Suppressor macrophage (primary cell): Measurements from ENCODE around the gene FCRL4.
"Not testable (repeated sequence)": the region's sequence is repeated elsewhere in the genome, so short reads cannot be mapped to it uniquely, and the experiment has no call there.

Experiments used
- DNase-seq, 4 experiments: peaks; one replicate each; pipeline ENCODE4 v3.0.0-alpha.2; 2020 to 2022

FCRL4 gene

DNA sequence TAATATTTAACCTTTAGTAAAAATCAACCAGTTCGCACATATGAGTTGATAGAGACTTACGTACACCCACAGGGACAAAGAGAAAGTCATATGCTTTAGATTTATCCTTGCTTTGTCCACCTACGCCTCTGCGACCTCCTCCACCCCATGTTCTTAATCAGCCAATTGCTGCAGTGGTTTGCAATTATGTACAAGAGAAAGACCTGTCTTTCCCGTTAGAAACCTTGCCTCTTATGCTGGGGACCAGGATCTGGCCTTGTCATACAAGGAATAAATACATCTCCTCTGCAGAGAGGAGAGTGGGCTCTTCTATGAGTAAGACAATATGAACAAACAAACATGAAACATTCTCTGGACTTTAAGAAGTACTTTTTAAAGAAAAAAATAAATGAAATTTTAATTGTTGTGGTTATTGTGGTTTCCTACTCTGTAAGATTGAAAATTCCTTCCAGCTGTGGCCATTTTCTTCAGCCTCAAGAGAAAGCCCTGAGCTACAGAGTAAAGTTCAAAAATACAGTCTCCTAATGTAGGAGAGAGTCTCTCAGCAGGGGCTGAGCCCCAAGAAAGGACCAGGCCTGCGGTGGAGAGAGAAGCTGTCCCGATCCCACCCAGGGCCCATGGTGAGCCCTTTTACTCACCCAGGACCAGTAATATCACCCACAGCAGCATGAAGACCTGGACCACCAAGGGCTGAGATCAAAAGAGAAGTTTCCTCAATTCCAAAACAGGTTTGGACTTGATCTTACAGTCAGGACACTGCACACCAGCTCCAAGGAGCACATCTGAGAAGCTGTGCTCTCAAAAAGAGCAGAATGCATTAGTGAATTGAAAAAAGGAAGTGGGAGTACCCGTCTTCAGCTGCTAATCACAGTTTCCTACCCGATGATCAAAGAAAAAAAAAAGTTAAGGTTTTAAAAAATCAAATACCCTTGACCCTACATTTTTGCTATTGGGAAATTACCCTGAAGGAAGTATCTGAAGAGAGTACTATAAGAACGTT, 45.9 kb downstream of the FCRL4 start, which contains the start of gene FCRL5:
Gene FCRL5, minus strand, starts transcription at position 822 of the 1,000 bp plus-strand sequence. Its CDS starts 153 bp downstream, at position 669.
- DNase-seq = peak in 1 of 4 experiments; percentile 4

DNA sequence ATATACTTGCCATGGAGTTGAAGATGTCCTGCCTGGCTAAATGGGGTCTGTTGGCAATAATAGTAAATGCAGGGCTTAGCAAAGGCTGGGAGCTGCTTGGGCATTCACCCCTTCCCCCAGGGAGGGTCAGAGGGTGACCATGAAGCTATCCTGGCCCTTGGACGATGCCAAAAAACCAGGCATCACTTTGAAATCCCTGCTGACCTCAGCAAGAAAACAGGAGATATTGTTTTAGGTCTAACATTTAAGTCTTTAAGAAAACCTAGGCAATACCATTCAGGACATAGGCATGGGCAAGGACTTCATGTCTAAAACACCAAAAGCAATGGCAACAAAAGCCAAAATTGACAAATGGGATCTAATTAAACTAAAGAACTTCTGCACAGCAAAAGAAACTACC, 49.8 kb downstream of the FCRL4 start:
- DNase-seq = not testable (repeated sequence)

DNA sequence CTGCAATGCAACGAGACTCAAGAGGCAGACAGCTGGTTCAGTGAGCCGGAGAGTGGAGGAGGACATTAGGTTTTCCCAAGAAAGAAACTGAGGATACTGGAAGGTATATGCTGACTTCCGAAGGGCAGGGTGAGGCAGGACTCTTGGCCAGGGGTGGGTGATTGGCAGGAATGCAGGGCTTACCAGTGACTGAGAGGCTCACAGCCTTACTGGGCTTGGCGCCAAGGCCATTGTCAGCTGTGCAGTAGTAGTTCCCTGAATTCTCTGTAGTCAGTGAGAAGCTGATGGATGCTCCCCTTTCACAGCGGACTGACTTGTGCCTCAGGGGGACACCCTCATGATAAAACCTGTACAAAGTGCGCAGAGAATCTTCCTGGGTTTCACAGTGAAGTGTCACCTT, 55.2 kb downstream of the FCRL4 start:
- no peak for DNase-seq

DNA sequence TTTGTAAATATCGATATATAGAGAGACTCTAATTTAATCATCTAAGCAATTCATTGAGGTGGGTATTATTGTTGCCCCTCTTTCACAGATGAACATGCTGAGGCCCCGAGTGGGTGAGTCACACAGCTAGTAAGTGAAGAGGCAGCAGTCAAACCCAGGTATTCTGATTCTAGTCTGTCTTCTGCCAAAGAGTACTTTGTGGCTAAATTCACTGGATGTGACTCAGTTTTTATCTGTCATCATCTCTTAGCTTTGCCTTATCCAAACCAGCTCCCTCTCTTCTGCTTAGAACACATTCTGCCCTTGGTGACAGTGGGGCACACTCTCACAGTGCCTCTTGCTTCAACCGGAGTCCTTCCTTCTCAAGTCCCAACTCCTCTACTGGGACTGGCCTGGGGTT, 57.0 kb downstream of the FCRL4 start:
- no peak for DNase-seq

DNA sequence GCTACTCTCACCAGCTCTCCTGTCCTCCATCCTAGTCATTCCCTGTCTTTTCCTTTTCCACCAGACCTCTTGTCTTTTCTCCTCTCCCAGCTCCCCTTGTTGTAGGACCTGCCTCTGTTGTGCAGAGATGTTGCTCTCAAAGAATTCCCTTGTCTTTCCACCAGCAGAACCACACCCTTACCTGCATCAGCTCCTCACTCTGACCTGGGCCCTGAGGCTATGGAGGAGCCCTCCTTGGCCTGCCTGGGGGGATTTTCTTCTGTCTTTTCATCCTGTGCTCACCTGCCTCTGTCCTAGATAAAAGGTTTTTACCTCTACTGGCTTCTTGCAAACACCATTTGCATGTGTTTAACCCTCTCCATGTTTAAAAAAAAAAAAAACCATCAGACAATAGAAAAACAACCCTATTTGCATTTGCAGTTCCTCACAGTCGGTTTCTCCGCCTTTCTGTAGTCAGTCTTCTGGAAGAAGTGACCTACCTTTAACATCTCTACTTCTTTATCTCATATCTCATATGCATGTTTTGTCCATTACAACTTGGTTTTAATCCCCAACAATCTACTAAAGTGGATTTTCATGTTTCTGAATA, 57.6 kb downstream of the FCRL4 start:
- no peak for DNase-seq

DNA sequence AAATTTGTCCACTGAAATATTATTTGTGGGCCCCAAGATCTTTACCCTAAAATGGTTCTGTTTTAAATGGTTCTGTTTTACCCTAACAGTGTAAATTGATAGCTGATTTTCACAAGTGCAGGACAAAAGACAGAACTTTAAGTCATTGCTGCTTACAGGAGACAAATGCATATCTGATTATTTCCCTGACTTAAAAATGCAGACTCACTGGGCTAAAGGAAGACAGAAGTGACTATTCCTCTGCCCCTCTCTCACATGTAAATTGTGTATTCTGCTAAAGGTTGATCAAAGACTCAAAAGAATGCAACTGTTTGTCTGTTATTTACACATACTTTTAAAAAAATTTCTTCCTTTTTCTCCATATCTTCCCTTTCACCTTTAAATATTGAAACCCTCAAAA, 58.3 kb downstream of the FCRL4 start:
- DNase-seq = no peak

DNA sequence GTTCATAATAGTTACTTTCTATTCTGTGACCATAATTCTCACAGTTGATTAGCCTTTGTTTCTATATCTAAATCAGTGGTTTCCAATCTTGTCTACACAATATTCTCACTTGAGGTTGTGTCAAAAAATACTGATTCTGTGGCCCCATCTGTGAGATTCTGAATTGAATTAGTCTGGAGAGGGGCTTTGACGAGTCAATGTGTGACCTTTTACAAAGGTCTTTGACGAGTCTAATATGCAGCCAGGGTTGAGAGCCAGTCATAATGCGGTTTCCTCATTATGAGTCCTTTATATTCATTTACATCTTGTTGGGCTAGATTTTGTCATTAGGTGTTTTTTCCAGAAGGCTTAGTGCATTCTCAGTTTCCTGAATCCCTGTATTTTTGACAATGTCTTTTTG, 65.3 kb downstream of the FCRL4 start:
- no peak for DNase-seq

DNA sequence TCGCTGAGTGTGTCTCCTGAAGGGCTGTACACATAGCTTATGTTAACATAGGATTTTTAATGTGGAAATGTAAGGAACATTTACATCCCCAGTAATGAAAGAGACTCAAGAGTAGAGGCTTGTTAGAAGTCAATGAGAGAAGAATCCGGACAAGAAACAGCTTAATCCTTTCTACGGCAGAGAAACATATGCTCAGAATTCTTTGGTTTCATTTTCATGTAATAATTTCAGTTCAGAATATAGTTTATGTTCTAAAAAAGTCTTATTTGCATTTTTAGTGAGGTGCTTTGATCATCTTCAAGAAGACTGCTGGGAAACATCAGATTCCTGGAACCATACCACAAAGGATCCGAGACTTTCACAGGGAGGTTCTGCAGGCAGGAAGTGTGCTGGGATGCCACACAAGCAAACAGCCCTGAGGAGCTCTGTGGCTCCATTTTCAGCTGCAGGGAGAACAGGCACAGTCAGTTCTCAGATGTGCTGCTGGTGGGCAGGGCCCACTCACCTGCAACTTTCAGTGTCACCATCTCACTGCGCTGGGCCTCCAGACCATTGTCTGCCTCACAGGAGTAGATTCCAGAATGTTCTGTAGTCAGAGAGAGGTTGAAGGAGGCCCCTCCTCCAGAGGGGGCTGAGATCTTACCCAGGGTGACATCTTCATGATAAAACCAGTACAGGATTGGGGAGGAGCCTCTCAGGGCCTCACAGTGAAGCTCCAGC, 74.0 kb downstream of the FCRL4 start:
- DNase-seq = no peak
